Stimulated activated CD8-positive, alpha-beta memory T cell treated with anti-CD3 and anti-CD28 coated beads, Interleukin-12 subunit alpha, Interleukin-12 subunit beta, amount 100 ng/mL, for 1 hour (primary cell): ENCODE measurements around the gene TENM4.

Experiments
- DNase-seq: peaks from one replicate; pipeline ENCODE4 v3.0.0-alpha.2; 2020; ENCODE audit warnings: low read depth

TENM4 gene

GRCh38 chr11:79388201-79388600 lies 52.6 kb downstream of the TENM4 start:
- no peak for DNase-seq

GRCh38 chr11:79383874-79384273 lies 57.0 kb downstream of the TENM4 start:
- DNase-seq = no peak

DNA sequence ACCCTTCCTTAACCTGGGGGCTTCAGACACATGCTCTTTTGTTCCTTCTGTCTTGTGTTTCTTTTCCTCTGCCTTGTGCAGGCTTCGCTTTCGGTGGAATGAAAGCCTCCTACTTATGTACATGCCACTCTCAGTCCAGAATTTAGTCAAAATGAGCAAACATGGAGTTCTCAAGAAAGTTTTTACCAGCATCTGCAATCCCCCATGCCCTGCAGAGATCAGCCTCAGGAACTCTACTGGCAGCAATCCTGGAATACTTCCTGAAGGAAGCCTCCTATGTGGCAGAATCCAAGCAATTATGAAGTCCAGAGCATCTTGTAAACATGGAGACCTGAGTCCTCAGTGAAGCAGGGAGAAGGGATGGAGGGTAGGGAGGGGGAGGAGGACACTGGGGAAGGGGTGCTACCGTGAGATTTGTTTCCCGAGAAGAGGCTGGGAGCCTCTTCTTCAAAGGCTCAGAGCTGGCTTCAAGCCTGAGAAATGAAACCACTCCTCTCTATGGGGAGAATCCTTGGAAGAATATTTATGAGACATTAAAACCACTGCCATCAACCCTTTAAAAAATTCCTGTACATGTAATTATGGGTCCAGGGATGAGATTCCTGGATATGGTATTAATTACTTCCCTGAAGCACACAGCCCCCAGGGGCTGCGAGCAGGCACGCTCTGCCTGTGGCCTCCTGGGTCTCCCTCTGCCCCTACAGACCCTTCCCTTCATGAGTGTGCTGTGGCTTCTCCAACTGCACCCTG lies 58.4 kb downstream of the TENM4 start:
- no peak for DNase-seq

- no peak for DNase-seq
Observed at GRCh38 chr11:79381036-79381435, 59.8 kb downstream of the TENM4 start.

DNA sequence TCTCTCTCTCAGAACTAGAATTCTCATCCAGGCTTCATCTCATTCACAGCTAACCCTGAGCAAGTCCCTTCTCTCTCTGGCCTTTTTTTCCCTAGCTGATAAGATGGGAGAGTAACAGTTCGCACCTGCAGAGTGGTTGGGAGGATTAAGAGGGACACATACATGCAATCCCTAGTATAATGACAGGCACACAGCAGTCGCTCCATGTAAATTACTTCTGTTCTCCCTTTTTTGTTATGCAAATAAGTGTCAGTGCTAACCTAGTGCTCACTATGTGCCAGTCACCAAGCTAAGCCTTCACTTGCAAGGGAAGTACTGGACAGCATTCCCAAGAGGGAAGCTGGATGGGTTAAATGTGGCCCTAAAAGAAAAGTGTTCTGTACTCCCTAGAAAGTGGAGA lies 63.4 kb downstream of the TENM4 start:
- no peak for DNase-seq

- DNase-seq = no peak
Observed at GRCh38 chr11:79375818-79376550, 64.8 kb downstream of the TENM4 start.

DNA sequence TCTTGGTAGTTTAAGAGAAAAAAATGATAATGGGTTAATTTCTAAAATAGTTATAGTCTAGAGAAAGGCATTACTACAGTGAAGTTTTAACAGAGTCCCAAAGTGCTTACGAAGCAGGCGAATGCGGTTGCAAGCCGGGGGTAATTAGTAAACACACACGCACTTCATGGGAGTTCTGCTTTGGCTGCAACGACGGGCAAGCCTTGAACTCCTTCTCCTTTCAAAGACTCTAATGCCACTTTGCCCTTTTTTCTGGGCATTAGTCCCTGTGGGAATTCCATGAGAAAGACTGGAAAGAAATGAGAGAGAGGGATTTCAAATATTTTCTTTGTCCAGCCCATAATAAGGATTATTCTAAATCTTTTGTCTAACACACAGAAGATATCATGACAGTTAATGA lies 66.1 kb downstream of the TENM4 start:
- no peak for DNase-seq

- no peak for DNase-seq
Observed at GRCh38 chr11:79371724-79372123, 69.1 kb downstream of the TENM4 start.

DNA sequence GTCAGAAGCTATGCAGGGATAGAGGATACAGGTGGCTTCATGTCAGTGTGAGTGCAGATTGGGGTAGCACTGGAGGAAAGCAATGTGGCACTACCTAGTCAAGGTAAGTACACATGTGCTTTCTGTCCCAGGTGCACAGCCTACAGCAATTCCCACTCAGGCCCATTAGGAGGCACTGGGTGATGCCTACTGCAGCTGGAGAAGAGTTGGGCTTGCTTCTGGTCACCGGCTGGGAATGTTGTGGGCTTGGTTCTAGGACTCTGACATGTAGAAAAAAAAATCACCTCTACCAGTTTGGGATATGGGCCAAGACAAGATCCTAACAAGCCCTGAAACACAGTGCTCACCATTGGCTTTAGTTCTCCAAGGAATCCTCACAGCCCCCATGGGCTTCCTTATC lies 69.7 kb downstream of the TENM4 start:
- DNase-seq = no peak

DNA sequence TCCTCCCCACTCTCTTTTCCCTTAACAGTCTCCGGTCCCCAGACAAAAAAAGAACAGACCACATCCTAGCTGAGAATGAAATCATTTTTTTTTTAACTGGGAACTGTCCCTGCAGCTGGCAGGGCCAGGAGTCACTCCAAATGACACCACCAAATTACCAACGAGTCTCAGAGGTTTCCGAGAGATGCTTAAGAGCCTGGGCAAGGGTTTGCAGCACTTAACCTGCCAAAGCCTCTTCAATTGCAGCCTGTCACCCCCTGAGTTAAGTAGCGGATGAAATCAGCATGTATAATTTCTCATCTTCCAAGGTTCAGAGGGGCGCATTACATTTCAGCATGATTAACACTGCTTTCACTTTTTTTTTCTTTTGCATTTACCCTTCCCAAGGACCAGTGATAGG lies 71.8 kb downstream of the TENM4 start:
- DNase-seq = no peak

DNA sequence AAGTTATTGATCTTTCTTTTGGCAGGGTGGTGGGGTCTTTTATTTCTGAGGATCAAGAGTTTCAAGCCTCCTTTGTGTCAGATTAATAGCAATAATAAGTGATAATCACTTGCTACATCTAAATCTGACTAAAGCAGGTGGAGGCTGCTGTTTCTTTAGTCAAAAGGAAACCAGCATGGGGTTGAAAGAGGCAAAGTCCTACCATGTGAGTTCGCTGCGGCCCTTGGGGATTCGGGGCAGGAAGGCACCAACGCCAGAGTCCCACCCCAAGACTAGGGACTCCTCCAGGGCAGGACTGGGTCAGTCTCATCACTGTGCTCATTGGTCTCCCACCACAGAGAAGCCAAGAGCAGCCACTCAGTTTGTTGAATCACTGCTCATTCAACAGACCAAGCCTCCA lies 73.0 kb downstream of the TENM4 start:
- no peak for DNase-seq

- no peak for DNase-seq
Observed at GRCh38 chr11:79366218-79366617, 74.6 kb downstream of the TENM4 start.

GRCh38 chr11:79363861-79364378 lies 76.9 kb downstream of the TENM4 start:
- no peak for DNase-seq

- no peak for DNase-seq
Observed at GRCh38 chr11:79363256-79363655, 77.6 kb downstream of the TENM4 start.

DNA sequence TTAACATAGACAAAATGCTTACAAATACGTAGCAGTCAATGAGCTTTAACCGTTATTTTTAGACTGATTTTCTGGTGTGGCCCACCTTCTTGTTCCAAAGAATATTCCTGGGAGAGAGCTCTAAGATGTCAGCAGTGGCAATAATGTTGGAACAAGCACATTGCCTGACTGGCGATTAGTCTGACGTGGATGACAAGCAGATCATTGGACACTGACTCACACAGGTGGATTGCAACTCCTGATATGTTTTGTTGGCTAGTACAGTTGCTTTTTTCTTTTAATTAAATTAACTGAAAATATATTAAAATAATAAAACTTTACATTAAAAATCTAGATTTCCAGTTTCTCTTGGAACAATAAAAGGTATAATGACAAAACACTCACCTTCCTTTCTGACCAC lies 78.0 kb downstream of the TENM4 start:
- no peak for DNase-seq

- no peak for DNase-seq
Observed at GRCh38 chr11:79362206-79362757, 78.5 kb downstream of the TENM4 start.

DNA sequence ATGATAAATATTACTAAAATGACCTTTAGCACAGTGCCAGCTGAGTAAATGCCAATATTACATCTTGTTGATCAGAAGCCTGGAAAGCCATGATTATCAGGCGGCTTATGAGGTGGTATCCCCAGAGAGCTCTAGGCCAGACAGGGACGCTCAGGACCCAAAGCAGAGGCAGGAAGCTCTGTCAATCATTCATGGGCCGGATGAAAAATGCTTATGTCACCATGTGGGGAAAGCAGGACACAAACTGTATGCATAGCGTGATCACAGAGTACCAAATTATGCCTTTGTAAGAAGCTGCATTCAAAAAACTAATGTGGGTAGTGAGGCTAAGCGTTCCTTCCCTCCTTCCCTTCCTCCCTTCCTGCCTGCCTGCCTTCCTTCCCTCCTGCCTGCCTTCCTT lies 82.6 kb downstream of the TENM4 start:
- DNase-seq = no peak

DNA sequence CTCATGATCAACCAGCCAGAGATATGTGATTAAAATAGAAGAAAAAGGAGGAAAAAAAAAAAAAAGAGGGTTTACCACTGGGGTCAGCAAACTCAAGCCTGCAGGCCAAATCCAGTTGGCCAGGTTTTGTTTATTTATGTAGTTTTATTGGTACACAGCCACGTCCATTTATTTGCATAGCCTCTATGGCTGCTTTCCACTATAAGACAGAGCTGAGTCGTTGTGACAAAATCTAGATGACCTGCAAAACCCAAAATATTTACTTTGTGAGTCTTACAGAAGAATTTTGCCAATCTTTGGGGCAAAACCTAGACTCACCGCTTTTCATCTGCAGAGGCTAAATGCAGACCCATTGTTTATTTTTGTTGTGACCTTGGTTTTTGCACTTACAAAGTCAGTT lies 87.1 kb downstream of the TENM4 start:
- DNase-seq = no peak

DNA sequence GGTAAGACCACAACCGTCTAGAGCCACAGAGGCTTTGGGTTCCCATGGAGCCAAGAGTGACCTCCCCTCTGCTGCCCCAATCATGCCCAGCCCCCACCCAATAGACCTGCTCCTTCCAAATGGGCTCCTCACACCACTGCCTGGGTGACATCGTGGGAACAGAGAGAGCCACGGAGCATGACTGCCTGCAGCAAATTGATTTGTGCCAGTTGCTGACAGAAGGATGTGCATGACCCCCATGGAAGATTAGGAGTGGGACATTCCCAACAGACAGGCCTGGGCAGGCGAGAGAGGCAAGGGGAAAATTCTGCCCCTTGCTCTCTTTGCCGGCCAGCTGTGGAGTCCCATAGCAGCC lies 88.5 kb downstream of the TENM4 start:
- no peak for DNase-seq

DNA sequence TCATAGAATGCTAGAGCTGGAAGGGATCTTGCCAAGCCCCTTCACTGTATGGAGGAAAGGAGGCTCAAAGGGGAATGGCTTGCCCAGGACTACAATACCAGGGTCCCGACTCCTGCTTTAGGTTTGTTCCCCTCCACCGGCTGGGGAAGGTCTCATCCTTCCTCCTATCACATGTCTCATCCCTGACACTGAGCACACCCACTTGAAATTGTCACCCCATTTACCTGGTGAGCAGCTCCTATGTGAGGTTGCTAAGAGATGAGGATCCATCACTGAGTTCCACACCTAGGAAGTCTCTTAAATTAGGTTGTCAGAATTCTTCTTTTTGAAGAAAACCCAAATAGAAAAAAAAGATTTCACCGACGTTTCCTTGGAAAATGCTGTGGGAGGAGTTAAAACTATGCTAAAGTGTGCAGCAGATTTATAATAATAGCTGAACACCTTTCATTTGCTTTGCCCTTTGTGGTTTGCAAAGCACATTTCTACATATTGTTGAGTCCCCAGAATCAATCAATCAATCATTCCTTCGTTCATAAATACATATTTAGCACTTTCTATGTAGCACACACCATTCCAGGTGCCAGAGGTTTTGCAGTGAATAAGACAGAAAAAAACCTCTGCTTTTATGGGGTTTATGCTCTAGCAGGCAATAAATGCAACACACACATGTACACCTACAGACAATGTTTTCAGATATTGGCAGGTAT lies 91.7 kb downstream of the TENM4 start:
- no peak for DNase-seq

DNA sequence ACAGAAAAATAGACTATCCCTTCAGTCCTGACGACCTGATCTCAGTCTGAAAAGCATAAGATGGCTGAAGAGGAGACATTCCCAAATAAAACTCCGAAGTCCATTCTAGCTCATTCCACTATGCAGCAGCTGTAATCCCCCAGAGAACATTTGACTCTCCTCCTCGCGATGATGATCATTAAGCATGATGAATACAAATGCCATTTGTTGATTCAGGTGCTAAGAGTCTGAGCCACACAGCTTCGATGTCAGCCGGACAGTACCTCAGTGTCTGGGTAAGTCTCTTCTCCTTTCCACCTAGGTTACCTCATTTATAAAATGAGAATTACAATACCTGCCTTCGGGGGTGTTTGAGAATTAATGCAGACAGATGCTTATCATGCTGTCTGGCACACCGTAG lies 94.8 kb downstream of the TENM4 start:
- no peak for DNase-seq

GRCh38 chr11:79344753-79345294 lies 96.0 kb downstream of the TENM4 start:
- DNase-seq = no peak
